Naive B cell (primary cell): ENCODE data around the gene ABTB2. TPM values are rescaled to one million over a fixed set of nuclear protein-coding genes. Genes with fewer than 3 reads are reported as not detected.
"Not testable (repeated sequence)": the region's sequence is repeated elsewhere in the genome, so short reads cannot be mapped to it uniquely, and the experiment has no call there.

Experiments
- ATAC-seq, 2 donors: fragments of 150-1000 bp; cut with Tn5 transposase; 2 replicates each; pipeline ENCODE4 v1.10.0; 2021; ENCODE audit warnings: low read depth in 2 of 2, mild to moderate bottlenecking in 2 of 2, moderate library complexity in 2 of 2
- DNase-seq: peaks from one replicate; pipeline ENCODE4 v3.0.0; 2022
- H3K27ac Mint-ChIP-seq, 6 donors: one replicate each; pipeline ENCODE4 v1.8.0; 2020 to 2022; ENCODE audit warnings: mild to moderate bottlenecking in 6 of 6, mixed read lengths in 6 of 6, moderate library complexity in 5 of 6, inconsistent platforms in 2 of 6
- H3K27me3 Mint-ChIP-seq, 3 donors: one replicate each; pipeline ENCODE4 v1.8.0; 2021 to 2022; ENCODE audit warnings: mixed read lengths in 3 of 3, mild to moderate bottlenecking in 1 of 3
- H3K36me3 Mint-ChIP-seq, 2 donors: one replicate each; pipeline ENCODE4 v1.8.0; 2020 to 2022; ENCODE audit warnings: mixed read lengths in 2 of 2, inconsistent platforms in 1 of 2, mild to moderate bottlenecking in 1 of 2
- H3K4me1 Mint-ChIP-seq, 3 donors: one replicate each; pipeline ENCODE4 v1.8.0; 2020 to 2022; ENCODE audit warnings: mixed read lengths in 3 of 3, inconsistent platforms in 1 of 3, mild to moderate bottlenecking in 1 of 3, moderate library complexity in 1 of 3
- H3K4me3 Mint-ChIP-seq, 8 donors: one replicate each; pipeline ENCODE4 v1.8.0; 2020 to 2022; ENCODE audit warnings: mild to moderate bottlenecking in 8 of 8, mixed read lengths in 8 of 8, moderate library complexity in 8 of 8, inconsistent platforms in 2 of 8
- H3K9me3 Mint-ChIP-seq, 7 donors: one replicate each; pipeline ENCODE4 v1.8.0; 2020 to 2022; ENCODE audit warnings: mixed read lengths in 7 of 7, mild to moderate bottlenecking in 5 of 7, inconsistent platforms in 2 of 7, moderate library complexity in 1 of 7
- polyA plus RNA-seq, 6 donors: library from polyadenylated mRNA; unstranded; fragments of 300-500 nt; fragmentation: Illumina TruSeq; gene quantifications; one replicate each; pipeline ENCODE4 v1.2.3, GENCODE V29; 2021; ENCODE audit warnings: low read depth in 6 of 6

ABTB2 gene
- polyA plus RNA-seq, 6 donors from 2014 or later: 0.05 to 0.34 (median 0.27) TPM; not detected in 3

DNA sequence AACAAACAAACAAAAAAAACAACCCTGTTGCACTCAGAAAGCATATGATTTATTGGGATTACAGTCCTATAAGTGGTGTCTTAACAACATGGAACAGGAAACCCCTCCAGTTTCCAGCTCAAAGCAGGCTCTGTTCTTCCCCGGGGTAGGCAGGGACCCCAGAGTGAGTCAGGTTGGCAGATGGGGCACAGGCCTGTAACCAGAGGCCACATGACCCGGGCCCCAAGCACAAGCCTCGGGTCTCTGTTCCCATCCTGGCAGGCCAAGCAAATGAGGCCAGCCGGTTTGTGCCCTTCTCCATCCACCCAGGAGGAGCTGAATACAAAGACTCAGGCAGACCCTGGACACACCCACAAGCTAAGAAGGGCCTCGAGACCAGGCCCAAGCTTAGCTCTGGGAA lies 176.6 kb downstream of the ABTB2 start:
- H3K27me3 Mint-ChIP-seq: no peaks in the 10 kb centered on the region
- no peak for DNase-seq
- H3K36me3 Mint-ChIP-seq: no peaks in the 10 kb centered on the region
- no peaks in the 10 kb centered on the region for H3K4me1 Mint-ChIP-seq
- no peak for ATAC-seq
- H3K9me3 Mint-ChIP-seq: no peaks in the 10 kb centered on the region
- peak overlapping the region in 2 of 6 donors; percentile 33 to 44 for H3K27ac Mint-ChIP-seq
- no peak overlapping the region for H3K4me3 Mint-ChIP-seq

DNA sequence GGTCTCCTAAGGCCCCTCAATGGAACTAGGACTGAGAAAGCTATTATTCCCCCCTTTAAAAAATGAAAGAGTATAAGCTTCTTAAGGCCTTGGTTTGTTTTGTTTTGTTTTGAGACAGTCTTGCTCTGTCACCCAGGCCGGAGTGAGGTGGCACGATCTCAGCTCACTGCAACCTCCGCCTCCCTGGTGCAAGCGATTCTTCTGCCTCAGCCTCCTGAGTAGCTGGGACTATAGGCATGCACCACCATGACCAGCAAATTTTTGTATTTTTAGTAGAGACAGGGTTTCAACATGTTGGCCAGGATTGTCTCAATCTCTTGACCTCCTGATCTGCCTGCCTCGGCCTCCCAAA lies 177.0 kb downstream of the ABTB2 start:
- not testable (repeated sequence) for H3K9me3 Mint-ChIP-seq, H3K4me3 Mint-ChIP-seq, H3K27me3 Mint-ChIP-seq, H3K27ac Mint-ChIP-seq, ATAC-seq, H3K36me3 Mint-ChIP-seq, DNase-seq, H3K4me1 Mint-ChIP-seq

DNA sequence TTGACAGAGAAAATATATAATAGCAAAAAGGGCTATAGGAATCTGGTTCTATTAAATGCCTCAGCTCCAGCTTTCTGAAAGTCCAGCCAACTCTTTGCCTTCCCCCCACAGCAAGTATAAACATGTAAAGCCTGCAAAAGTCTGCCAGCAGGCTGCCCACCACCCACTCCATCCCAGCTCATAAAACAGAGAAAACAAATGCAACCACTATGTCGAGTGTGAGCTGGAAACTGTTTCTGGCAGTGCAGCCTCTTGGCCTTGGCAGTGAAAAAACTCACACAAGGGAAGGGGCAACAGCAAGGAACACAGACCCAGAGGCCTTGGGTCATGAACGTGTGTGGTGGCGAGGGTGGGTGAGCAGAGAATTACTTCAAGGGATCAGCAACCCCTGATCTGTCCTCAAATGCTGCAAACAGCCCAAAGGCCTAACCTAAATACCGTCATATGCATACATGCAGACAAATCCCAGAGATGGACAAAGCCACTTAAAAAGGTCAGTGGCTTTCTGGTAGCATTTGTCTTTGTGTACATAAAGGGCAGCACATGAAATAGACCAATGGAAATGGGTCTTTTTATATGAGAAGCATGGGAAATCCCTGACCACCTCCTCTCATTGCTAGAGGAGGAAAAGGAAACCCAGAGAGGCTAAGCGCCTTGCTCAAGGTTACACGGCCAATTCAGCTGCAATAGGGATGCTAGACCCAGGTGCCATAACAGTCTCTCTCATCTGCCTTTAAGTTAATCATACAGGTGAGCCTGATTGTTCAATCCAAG lies 177.6 kb downstream of the ABTB2 start:
- Mint-ChIP-seq H3K27ac (no peak overlapping the region), H3K27me3 (no peaks in the 10 kb centered on the region), H3K4me3 (no peak overlapping the region), H3K9me3 (no peaks in the 10 kb centered on the region), H3K36me3 (no peaks in the 10 kb centered on the region), H3K4me1 (no peaks in the 10 kb centered on the region)
- DNase-seq (no peak), ATAC-seq (no peak)

DNA sequence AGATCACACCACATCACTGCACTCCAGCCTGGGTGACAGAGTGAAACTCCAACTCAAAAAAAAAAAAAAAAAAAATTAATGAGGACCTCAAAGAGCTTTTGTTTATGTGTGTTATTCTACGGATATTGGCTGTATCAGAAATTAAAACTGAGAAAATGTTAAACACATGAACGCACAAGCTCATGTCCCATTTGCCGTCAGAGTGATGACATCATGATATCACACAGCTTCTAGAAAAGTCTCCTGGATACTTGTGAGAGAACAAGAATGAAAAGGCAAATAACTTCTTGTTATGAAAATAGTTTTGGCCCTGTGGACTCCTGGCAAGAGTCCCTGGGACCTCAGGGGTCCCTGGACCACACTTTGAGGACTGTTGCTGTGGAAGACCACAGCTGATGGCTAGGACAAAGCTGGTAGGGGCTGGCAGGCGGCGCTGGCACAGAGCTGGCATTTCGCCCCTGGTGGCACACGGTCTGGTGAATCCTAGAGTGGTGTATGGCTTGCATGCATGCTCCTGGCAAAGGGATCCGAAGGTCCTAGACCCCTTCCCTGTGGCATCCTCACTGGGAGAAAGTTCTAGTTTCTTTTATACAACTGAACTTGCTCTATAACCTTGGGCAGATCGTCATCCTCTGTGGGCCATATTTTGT lies 178.7 kb downstream of the ABTB2 start:
- peaks cover 2 to 6% (median 5%) of the 10 kb centered on the region in 3 donors for H3K4me1 Mint-ChIP-seq
- H3K27ac Mint-ChIP-seq: no peak overlapping the region
- H3K9me3 Mint-ChIP-seq: no peaks in the 10 kb centered on the region
- ATAC-seq: no peak
- DNase-seq: no peak
- no peaks in the 10 kb centered on the region for H3K36me3 Mint-ChIP-seq
- no peak overlapping the region for H3K4me3 Mint-ChIP-seq
- H3K27me3 Mint-ChIP-seq: no peaks in the 10 kb centered on the region

DNA sequence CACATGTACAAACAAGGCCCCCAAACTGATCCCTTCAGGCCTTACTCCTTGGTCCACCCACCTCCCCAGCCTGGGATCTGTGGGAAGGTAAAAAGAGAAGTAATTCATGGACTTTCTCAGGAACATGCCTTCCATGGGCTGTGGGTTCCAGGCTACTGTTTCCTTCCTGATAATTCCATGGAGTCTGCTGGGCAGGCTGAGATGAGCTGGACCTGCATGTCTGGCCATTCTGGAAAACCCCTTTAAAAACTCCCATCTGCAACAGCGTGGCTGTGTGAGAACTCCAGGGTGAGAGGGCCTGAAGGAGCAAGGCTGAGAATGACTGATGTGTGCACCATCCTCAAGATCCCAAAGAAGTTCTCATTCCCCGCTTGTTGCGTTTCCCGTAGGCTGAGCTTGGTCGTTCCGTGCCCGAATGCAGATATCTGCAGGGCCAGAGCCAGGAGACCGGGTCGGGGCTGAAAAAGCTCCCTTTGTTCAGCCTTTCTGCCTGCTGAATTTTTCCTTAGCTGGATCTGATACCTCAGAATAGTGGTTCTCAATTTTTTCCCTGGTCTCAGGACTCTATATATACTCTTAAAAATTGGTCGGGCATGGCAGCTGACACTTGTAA lies 179.5 kb downstream of the ABTB2 start:
- DNase-seq (no peak), ATAC-seq (no peak)
- Mint-ChIP-seq H3K27me3 (peaks cover 0 to 4% (median 0%) of the 10 kb centered on the region in 3 donors), H3K27ac (no peak overlapping the region), H3K4me1 (peaks cover 5 to 12% (median 8%) of the 10 kb centered on the region in 3 donors), H3K4me3 (no peak overlapping the region), H3K9me3 (no peaks in the 10 kb centered on the region), H3K36me3 (no peaks in the 10 kb centered on the region)

DNA sequence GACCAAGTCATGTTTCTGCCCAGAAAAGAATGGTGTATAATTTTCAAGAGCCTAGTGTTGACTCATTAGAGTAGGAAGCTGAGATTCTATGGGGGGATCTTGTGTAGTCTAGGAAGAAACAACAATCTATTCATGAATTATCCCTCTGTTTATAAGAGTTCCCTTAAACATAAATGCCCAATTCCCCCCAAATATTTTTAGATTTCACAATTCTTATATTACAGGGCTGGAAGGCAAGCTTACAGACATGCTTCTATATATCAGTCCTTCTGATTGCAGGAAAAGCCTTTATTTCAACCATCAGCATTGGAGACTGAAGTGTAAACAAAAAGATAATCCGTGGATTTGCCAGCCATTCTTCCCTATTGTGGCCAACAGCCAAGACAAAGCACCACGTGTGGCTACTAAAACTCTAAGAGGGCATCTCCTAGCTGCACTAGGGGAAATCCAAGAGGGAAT lies 181.0 kb downstream of the ABTB2 start:
- H3K27ac Mint-ChIP-seq: no peak overlapping the region
- H3K4me3 Mint-ChIP-seq: no peak overlapping the region
- H3K9me3 Mint-ChIP-seq: no peaks in the 10 kb centered on the region
- peaks cover 5 to 12% (median 8%) of the 10 kb centered on the region in 3 donors for H3K4me1 Mint-ChIP-seq
- ATAC-seq (no peak), DNase-seq (no peak)
- peaks cover 0 to 14% (median 0%) of the 10 kb centered on the region in 3 donors for H3K27me3 Mint-ChIP-seq
- no peaks in the 10 kb centered on the region for H3K36me3 Mint-ChIP-seq

DNA sequence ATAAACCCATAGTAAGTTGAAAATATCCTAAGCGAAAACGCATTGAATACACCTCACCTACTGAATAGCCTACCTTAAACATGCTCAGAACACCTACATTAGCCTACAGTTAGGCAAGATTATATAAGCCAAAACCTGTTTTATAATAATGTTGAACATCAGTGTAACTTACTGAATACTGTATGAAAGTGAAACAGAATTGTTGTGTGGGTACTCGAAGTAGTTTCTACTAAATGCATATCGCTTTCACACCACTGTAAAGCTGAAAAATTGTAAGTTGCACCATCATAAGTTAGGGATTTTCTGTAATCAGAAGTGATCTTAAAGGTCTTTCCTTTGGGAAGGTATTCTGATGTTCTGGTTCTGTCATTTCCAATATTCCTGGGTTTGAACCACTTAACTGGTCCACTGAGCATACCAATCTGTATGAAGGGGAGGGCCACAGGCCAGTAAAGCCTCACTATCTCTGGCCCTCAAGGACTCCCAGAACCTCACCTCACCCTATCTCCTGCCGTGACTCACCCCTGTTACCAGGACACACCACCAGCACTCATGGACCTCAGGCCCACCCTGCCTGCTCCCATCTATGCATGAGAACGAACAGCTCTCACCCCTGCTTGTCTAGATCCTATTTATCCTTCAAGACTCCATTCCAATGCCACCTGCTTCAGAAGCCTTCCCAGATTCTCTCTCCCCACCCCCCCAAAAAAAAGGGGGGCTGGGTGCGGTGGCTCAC lies 182.4 kb downstream of the ABTB2 start:
- Mint-ChIP-seq H3K27ac (no peak overlapping the region), H3K4me3 (no peak overlapping the region), H3K4me1 (peaks cover 5 to 12% (median 8%) of the 10 kb centered on the region in 3 donors), H3K36me3 (no peaks in the 10 kb centered on the region), H3K27me3 (peaks cover 0 to 21% (median 0%) of the 10 kb centered on the region in 3 donors), H3K9me3 (no peaks in the 10 kb centered on the region)
- ATAC-seq (no peak), DNase-seq (no peak)

DNA sequence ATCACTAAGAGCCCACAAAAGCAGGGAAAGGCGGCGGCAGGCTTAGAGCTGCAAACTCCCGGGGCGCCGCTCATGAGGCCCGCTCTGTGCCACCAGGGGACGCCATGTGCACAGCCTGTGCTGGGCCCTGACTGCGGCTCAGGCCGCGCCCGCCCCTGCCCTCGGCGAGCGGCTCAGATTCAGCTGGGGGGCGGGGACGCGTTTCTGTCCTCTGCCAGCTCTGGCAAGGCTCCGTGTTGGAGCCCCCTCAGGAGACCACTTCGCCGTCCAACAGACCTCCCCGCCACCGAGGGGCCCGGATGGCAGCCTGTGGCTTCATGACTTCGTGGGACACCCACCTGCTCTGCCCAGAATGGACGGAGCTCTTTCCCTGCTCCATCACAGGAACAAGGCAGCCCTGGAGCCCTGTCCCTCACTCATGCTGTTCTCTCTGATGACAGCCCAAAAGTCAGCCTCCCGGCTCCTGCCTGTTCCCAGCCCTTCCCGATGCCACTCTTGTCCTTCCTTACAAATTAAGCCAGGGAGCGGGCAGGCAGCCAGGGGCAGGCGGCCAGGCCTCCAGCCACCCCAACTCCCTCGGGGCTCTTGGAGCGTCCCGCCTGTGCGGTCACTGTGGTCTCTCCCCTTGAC lies 183.3 kb downstream of the ABTB2 start:
- peak; percentile 99 to 100 for ATAC-seq
- Mint-ChIP-seq H3K4me3 (peak overlapping the region in 6 of 8 donors; percentile 15 to 87 (median 57)), H3K27me3 (peaks cover 0 to 25% (median 0%) of the 10 kb centered on the region in 3 donors), H3K27ac (no peak overlapping the region), H3K9me3 (no peaks in the 10 kb centered on the region), H3K4me1 (peaks cover 5 to 12% (median 8%) of the 10 kb centered on the region in 3 donors), H3K36me3 (no peaks in the 10 kb centered on the region)
- DNase-seq: peak; percentile 67

DNA sequence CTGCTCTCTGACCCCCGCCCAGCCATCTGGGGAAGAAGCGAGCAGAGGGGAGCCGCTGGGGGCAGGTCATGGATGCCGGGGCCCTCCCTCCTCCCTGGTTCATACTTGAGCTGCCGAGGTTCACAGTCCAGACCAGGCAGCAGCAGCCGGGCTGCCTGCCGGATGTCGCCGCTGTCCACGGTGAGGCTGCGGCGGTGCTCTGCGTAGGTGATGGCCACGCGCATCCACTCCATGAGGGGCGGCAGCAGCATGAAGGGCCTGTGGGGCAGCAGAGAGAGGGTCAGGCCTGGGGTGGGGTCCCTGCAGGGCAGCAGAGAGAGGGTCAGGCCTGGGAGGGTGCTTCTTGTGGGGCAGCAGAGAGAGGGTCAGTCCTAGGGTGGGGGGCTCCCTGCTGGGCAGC lies 184.8 kb downstream of the ABTB2 start:
- Mint-ChIP-seq H3K36me3 (no peaks in the 10 kb centered on the region), H3K4me3 (peak overlapping the region in 1 of 8 donors; percentile 29), H3K27ac (no peak overlapping the region), H3K9me3 (no peaks in the 10 kb centered on the region), H3K27me3 (peaks cover 0 to 35% (median 4%) of the 10 kb centered on the region in 3 donors), H3K4me1 (peaks cover 5 to 12% (median 8%) of the 10 kb centered on the region in 3 donors)
- DNase-seq (no peak), ATAC-seq (no peak)

DNA sequence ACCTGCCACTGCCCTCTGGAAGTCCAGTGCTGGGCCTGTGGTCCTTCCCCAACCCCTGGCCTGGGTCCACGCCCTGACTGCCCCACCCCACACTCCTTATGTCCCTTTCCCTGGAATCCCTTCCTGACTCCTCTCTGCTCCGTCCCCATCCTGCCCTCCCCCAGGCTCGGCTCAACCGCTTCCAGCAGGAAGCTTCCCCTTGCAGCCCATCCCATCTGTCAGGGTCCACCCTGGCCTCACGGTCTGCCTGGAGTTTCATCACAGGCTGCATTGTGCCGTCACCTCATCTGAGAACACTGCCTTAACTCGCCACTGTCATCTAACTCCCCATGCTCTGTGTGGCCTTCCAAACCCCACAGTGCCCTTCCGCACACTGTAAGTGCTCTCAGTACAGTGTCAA lies 188.1 kb downstream of the ABTB2 start:
- Mint-ChIP-seq H3K4me1 (peaks cover 2 to 8% (median 8%) of the 10 kb centered on the region in 3 donors), H3K27me3 (peaks cover 0 to 35% (median 4%) of the 10 kb centered on the region in 3 donors), H3K9me3 (no peaks in the 10 kb centered on the region), H3K36me3 (no peaks in the 10 kb centered on the region), H3K4me3 (no peak overlapping the region), H3K27ac (peak overlapping the region in 1 of 6 donors; percentile 32)
- ATAC-seq (no peak), DNase-seq (no peak)

DNA sequence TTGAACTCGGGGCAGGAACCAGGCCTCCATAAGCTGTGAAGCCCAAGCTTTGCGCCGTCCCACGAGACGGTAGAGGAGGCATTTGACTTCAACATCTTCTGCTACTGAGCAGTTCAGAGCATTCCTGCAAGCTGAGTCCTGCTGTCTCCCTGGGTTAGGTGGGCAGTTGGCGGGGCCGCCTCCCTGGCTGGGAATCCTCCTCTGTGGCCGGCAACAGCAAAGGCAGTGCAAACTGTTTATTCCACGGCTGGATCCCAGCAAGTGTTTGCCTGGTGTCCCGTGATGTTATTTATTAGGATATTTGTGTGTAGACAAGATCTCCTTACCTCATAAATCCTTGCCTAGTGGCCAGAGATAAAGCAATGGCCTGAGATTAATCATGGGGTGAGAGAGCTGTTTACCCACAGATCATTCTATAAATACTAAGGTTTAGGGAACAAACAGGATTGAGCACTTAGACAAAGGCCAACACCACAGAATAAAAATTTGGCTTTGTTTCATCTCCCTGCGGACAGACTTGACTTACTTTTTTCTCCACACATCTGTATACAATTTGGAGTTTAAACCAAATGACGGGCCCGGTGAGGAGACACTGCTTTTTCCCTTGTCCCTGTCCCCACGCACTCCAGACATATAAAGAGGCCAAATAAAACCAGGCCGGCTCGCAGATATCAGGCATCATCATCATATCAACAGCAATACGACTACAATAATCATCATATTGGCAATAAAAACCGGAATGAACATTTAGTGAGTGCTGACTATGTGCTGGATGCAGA lies 189.0 kb downstream of the ABTB2 start:
- Mint-ChIP-seq H3K27ac (no peak overlapping the region), H3K4me1 (peaks cover 0 to 3% (median 2%) of the 10 kb centered on the region in 3 donors), H3K4me3 (no peak overlapping the region), H3K9me3 (no peaks in the 10 kb centered on the region), H3K36me3 (no peaks in the 10 kb centered on the region), H3K27me3 (peaks cover 0 to 35% (median 4%) of the 10 kb centered on the region in 3 donors)
- DNase-seq: no peak
- ATAC-seq: no peak

DNA sequence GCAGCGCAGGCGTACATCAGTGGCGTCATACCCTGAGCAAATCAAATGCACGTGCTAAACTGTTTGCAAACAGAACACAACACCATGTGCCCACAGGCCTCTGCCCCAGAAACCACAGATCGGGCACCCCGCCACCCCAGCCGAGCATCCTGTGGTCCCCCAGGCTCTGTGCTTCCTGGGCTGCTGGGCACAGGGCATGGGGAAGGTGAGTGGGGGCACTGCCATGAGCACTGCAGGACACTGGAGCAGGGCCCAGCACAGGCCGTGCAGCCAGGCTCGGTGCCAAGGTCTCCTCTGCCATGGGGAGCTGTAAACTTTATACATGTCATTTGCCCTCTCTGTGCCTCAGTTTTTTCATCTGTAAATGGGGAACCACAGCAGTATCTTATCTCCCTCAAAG lies 189.8 kb downstream of the ABTB2 start:
- Mint-ChIP-seq H3K27me3 (peaks cover 0 to 28% (median 4%) of the 10 kb centered on the region in 3 donors), H3K9me3 (no peaks in the 10 kb centered on the region), H3K4me3 (no peak overlapping the region), H3K36me3 (no peaks in the 10 kb centered on the region), H3K27ac (no peak overlapping the region), H3K4me1 (no peaks in the 10 kb centered on the region)
- ATAC-seq (no peak), DNase-seq (no peak)
